Kidney (tissue), 14 donors: ENCODE results near the gene WFDC5. TPM values are rescaled to one million over a fixed set of nuclear protein-coding genes. Genes with fewer than 3 reads are reported as not detected.

ENCODE experiments used
- DNase-seq, 5 donors: peaks; one replicate each; pipeline ENCODE4 v3.0.0-alpha.2; 2013 to 2020
- FAIRE-seq: peaks from 2 replicates; lab custom pipeline; 2012; peaks lifted over from hg19 to GRCh38; lab: Jason Lieb, UNC
- H3K27ac ChIP-seq, 2 donors: one replicate each; pipeline ENCODE4 v1.7.0; 2013; ENCODE audit warnings: low read depth in 2 of 2, low read length in 2 of 2, inconsistent platforms in 1 of 2
- H3K27me3 ChIP-seq: one replicate; pipeline ENCODE4 v1.7.1; 2013; ENCODE audit warnings: low read length, inconsistent platforms; ENCODE audit not compliant: control insufficient read depth, insufficient read depth
- H3K36me3 ChIP-seq, 3 donors: one replicate each; pipeline versions ENCODE4 v1.7.0 to v1.7.1; 2013; ENCODE audit warnings: low read length in 3 of 3, control low read depth in 1 of 3, inconsistent platforms in 1 of 3; ENCODE audit not compliant: insufficient read depth in 3 of 3, control insufficient read depth in 2 of 3
- H3K4me1 ChIP-seq, 3 donors: one replicate each; pipeline versions ENCODE4 v1.7.0 to v1.7.1; 2013; ENCODE audit warnings: low read length in 3 of 3, inconsistent platforms in 1 of 3, low read depth in 1 of 3; ENCODE audit not compliant: control insufficient read depth in 2 of 3, insufficient read depth in 2 of 3
- H3K4me3 ChIP-seq, 3 donors: one replicate each; pipeline versions ENCODE4 v1.7.0 to v1.8.1; 2013; ENCODE audit warnings: low read length in 3 of 3, control low read depth in 1 of 3, inconsistent platforms in 1 of 3
- H3K9ac ChIP-seq, 3 donors: one replicate each; pipeline versions ENCODE4 v1.7.0 to v1.7.1; 2013; ENCODE audit warnings: low read length in 3 of 3, control low read depth in 1 of 3, inconsistent platforms in 1 of 3
- H3K9me3 ChIP-seq, 3 donors: one replicate each; pipeline versions ENCODE4 v1.7.0 to v1.7.1; 2013; ENCODE audit warnings: low read length in 3 of 3, control low read depth in 1 of 3, inconsistent platforms in 1 of 3; ENCODE audit not compliant: control insufficient read depth in 2 of 3, insufficient read depth in 1 of 3
- intact Hi-C: fragments of 100-400 bp; cut with DNase I; formaldehyde crosslinking; loops from one replicate; pipeline ENCODE4 v1.11.1; 2022
- polyA plus RNA-seq: library from polyadenylated mRNA; stranded (reverse); fragments of 350-450 nt; fragmentation: Illumina TruSeq; extraction: RNeasy Lipid Tissue Mini Kit (QIAGEN cat#74804); gene quantifications from one replicate; pipeline ENCODE4 v1.2.3, GENCODE V29; 2014; ENCODE audit warnings: low read depth, low replicate concordance; ENCODE audit not compliant: insufficient read depth
- total RNA-seq: library from RNA; stranded (reverse); fragmentation: NEBNext Ultra II Directional; extraction: Animal tissue kit (Norgen Biotek cat#: 25700); gene quantifications from one replicate; pipeline ENCODE4 v1.2.1, GENCODE V29; 2021
- TF ChIP-seq, protein P1 (sequence below): IDR thresholded peaks from 3 replicates; pipeline ENCODE4 v1.5.1; 2012; ENCODE audit warnings: mild to moderate bottlenecking, moderate library complexity, borderline replicate concordance; ENCODE audit not compliant: insufficient read depth; ENCODE audit errors: extremely low read depth
- donor health status: control.
- donor health status: control.
- donor health status: control.
- donor health status: control.
- donor health status: control.
- donor health status: DM: yes; HTN: yes; CAD: no.
- donor health status: Normal renal cell carcinoma (clear cell type).

Gene WFDC5
- total and polyA plus RNA-seq, 2 donors from 2014 or later, result 1.0 TPM; not detected in 1

DNA sequence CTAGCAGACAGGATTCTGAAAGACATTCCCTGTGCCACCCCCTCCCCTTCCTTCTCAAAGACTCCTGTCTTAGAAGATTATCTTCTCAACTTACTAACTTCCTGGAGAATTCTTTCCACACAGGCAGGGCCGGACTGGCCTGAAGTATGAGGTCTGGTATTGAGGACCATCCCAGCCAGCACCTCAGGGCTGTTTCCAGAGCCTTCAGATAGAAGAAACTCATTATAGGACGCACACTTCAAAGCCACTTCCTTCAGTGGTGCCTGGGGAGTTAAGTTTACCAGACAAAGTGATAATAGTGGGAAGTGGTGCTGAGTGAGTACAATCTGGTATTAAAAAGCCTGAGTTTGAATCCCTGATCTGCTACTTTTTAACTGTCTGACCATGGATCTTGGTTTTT, 29.7 kb downstream of the WFDC5 start:
- Histone ChIP-seq H3K9ac (no peak overlapping the region), H3K27ac (no peak overlapping the region), H3K27me3 (no peaks in the 10 kb centered on the region), H3K36me3 (peaks cover 0 to 3% (median 0%) of the 10 kb centered on the region in 3 donors), H3K4me3 (no peak overlapping the region), H3K9me3 (peaks cover 0 to 7% (median 0%) of the 10 kb centered on the region in 3 donors), H3K4me1 (no peaks in the 10 kb centered on the region)
- FAIRE-seq (no peak), DNase-seq (no peak)
- intact Hi-C loops, result no loop called here
- TF ChIP-seq, protein P1, sequence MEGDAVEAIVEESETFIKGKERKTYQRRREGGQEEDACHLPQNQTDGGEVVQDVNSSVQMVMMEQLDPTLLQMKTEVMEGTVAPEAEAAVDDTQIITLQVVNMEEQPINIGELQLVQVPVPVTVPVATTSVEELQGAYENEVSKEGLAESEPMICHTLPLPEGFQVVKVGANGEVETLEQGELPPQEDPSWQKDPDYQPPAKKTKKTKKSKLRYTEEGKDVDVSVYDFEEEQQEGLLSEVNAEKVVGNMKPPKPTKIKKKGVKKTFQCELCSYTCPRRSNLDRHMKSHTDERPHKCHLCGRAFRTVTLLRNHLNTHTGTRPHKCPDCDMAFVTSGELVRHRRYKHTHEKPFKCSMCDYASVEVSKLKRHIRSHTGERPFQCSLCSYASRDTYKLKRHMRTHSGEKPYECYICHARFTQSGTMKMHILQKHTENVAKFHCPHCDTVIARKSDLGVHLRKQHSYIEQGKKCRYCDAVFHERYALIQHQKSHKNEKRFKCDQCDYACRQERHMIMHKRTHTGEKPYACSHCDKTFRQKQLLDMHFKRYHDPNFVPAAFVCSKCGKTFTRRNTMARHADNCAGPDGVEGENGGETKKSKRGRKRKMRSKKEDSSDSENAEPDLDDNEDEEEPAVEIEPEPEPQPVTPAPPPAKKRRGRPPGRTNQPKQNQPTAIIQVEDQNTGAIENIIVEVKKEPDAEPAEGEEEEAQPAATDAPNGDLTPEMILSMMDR, result no peak

DNA sequence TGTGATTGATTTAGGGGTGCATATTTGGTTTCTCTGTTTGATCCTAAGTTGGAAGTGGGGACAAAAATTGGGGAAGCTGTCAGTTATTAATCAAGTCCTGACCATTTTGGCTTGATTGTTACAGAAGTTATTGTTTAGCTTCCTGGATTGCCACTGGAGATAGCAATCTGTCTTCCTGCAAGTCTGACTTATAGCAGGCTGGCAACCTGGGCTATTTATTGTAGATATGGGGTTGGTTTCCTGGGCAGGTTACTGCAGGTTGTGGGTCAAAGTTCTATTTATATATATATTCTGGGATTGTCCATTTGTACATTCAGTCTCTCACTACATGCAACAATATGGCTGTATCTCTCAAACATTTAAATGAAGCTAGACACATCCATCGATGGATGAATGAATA, 31.8 kb downstream of the WFDC5 start:
- H3K9me3 ChIP-seq, result peaks cover 0 to 7% (median 0%) of the 10 kb centered on the region in 3 donors
- no peak overlapping the region for H3K9ac ChIP-seq
- TF ChIP-seq, protein P1, result no peak

DNA sequence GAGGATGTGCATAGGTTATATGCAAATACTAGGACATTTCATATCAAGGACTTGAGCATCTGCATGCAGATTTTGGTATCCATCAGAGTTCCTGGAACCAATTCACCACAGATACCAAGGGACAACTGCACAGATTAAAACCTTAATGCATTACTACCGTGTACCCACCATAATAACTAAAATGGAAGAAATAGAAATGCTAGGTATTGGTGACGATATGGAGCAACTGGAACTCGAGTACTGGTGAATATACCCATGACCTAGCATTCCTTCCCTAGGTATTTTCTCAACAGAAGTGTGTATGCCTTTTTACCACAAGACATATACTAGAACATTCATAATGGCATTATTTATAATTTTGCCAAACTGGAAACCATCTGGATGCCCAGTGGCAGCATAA, 32.5 kb downstream of the WFDC5 start:
- no peak overlapping the region for H3K4me3 ChIP-seq
- H3K36me3 ChIP-seq, result peaks cover 0 to 3% (median 0%) of the 10 kb centered on the region in 3 donors
- H3K9me3 ChIP-seq, result peaks cover 0 to 7% (median 0%) of the 10 kb centered on the region in 3 donors
- intact Hi-C loops, result no loop called here
- TF ChIP-seq, protein P1, result no peak
- no peaks in the 10 kb centered on the region for H3K4me1 ChIP-seq
- no peak overlapping the region for H3K27ac ChIP-seq
- DNase-seq, result no peak
- H3K27me3 ChIP-seq, result no peaks in the 10 kb centered on the region
- FAIRE-seq, result no peak
- no peak overlapping the region for H3K9ac ChIP-seq

More for the DNA sequence above, 31.8 kb downstream of the WFDC5 start:
- no peaks in the 10 kb centered on the region for H3K27me3 ChIP-seq
- FAIRE-seq, result no peak
- peaks cover 0 to 3% (median 0%) of the 10 kb centered on the region in 3 donors for H3K36me3 ChIP-seq
- H3K4me3 ChIP-seq, result no peak overlapping the region
- DNase-seq, result no peak
- intact Hi-C loops, result no loop called here
- H3K4me1 ChIP-seq, result no peaks in the 10 kb centered on the region
- no peak overlapping the region for H3K27ac ChIP-seq
